Activated CD4-positive, alpha-beta memory T cell treated with anti-CD3 and anti-CD28 coated beads for 36 hours (primary cell): ENCODE measurements around the gene PROSER3. TPM values are rescaled to one million over a fixed set of nuclear protein-coding genes. Genes with fewer than 3 reads are reported as not detected.
"Not testable (repeated sequence)": the region's sequence is repeated elsewhere in the genome, so short reads cannot be mapped to it uniquely, and the experiment has no call there.

Source experiments
- CTCF ChIA-PET: fragments of 350-600 bp; sonication (Branson Sonifier 250); formaldehyde crosslinking; loops from one replicate; lab custom pipeline; 2021; ENCODE audit warnings: antibody characterized with exemption, inconsistent platforms; lab: Charles Lee
- POLR2A ChIA-PET: fragments of 350-600 bp; sonication (Branson Sonifier 250); formaldehyde crosslinking; loops from one replicate; lab custom pipeline; 2021; ENCODE audit warnings: antibody characterized with exemption; lab: Charles Lee
- DNase-seq: peaks from one replicate; pipeline ENCODE4 v3.0.0-alpha.2; 2020
- H3K27ac Mint-ChIP-seq: one replicate; pipeline ENCODE4 v1.8.0; 2021; ENCODE audit warnings: mixed read lengths
- H3K27me3 Mint-ChIP-seq: one replicate; pipeline ENCODE4 v1.8.0; 2021; ENCODE audit warnings: mixed read lengths
- H3K36me3 Mint-ChIP-seq: one replicate; pipeline ENCODE4 v1.8.0; 2021; ENCODE audit warnings: mixed read lengths
- H3K4me1 Mint-ChIP-seq: one replicate; pipeline ENCODE4 v1.8.0; 2021; ENCODE audit warnings: low read depth, mixed read lengths
- H3K4me3 Mint-ChIP-seq: one replicate; pipeline ENCODE4 v1.8.0; 2021; ENCODE audit warnings: mild to moderate bottlenecking, mixed read lengths
- H3K9me3 Mint-ChIP-seq: one replicate; pipeline ENCODE4 v1.8.0; 2021; ENCODE audit warnings: mixed read lengths
- intact Hi-C: fragments of 100-400 bp; cut with micrococcal nuclease; formaldehyde crosslinking; loops from one replicate; pipeline ENCODE4 v1.15.1; 2023
- total RNA-seq, 2 experiments: library from RNA; stranded (reverse); gene quantifications; one replicate each; pipeline ENCODE4 v1.2.3, GENCODE V29; 2021

Gene PROSER3
- total RNA-seq, 2 experiments from 2014 or later: 38.4 to 40.0 TPM

GRCh38 chr19:35757231-35757748, 686 bp upstream of the PROSER3 start:
- peak overlapping the region; percentile 91 for H3K27ac Mint-ChIP-seq
- ChIA-PET POLR2A (interaction anchor here (1.4 to 1.5 kb wide), 2 partner anchors 9 to 16 kb away, joined by 3 to 5 read pairs; partner anchors contain the start of gene LIN37), CTCF (interaction anchor here (0.6 to 1.0 kb wide), 3 partner anchors 9 to 174 kb away, joined by 3 to 4 read pairs (median 4); partner anchors contain the start of genes IGFLR1 and LIN37)
- no peaks in the 10 kb centered on the region for H3K27me3 Mint-ChIP-seq
- peaks cover 26% of the 10 kb centered on the region for H3K36me3 Mint-ChIP-seq
- DNase-seq: peak; percentile 57
- intact Hi-C loops: loop anchor here (1.0 kb wide), 2 partner anchors 44 to 63 kb away; no protein-coding TSS in a partner anchor
- peaks cover 27% of the 10 kb centered on the region for H3K4me1 Mint-ChIP-seq
- no peaks in the 10 kb centered on the region for H3K9me3 Mint-ChIP-seq
- peak overlapping the region; percentile 88 for H3K4me3 Mint-ChIP-seq

DNA sequence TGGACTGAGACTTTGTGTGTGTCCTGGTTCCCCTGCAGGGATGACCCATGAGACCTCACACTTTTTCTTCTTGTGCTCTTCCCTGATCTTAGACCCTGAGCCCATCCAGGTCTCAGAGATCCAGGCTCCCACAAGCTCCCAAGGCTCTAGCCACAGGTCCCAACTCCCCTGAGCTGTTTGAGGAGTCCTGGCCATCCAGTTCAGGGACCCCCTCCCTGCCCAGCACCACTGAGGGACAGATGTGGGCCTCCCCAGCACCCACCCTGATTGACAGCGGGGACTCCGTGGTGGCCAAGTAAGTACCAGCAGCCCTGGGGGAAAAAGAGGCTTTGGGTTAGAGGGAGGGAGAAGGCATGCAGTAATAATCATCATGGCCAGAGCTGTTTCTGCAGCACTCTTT, 1.7 kb downstream of the PROSER3 start:
- Mint-ChIP-seq H3K27ac (no peak overlapping the region), H3K27me3 (no peaks in the 10 kb centered on the region), H3K4me3 (peak overlapping the region; percentile 36), H3K4me1 (peaks cover 27% of the 10 kb centered on the region), H3K9me3 (no peaks in the 10 kb centered on the region), H3K36me3 (peaks cover 24% of the 10 kb centered on the region)
- intact Hi-C loops: no loop called here
- DNase-seq: no peak
- ChIA-PET CTCF (no interaction called here), POLR2A (no interaction called here)

DNA sequence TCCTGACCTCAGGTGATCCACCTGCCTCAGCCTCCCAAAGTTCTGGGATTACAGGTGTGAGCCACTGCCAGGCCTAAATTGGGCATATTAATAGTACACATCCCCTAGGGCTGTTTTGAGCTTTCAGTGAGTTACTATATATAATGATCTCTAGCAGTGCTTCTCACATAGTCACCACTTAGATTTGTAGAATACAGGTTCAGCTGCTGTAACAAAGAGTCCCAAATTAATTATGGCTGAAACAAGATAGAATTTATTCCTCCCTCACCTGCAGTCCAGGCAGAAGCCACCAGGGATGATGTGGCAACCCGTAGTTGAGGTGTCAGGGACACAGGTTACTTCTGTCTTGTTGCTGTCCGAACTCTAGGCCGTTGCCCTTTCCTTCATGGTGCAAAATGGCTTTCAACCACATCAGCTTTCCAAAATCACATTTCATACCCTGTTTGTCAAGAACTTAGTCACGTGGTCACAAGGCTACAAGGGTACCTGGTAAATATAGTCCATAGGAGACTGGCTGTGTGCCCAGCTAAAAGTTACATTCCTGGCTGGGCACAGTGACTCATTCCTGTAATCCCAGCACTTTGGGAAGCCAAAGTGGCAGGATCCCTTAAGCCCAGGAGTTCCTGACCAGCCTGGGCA, 2.9 kb downstream of the PROSER3 start:
- Mint-ChIP-seq H3K4me3 (no peak overlapping the region), H3K27me3 (no peaks in the 10 kb centered on the region), H3K4me1 (peaks cover 27% of the 10 kb centered on the region), H3K36me3 (peaks cover 22% of the 10 kb centered on the region), H3K27ac (no peak overlapping the region), H3K9me3 (no peaks in the 10 kb centered on the region)
- CTCF ChIA-PET: no interaction called here
- POLR2A ChIA-PET: no interaction called here
- no peak for DNase-seq
- intact Hi-C loops: no loop called here

DNA sequence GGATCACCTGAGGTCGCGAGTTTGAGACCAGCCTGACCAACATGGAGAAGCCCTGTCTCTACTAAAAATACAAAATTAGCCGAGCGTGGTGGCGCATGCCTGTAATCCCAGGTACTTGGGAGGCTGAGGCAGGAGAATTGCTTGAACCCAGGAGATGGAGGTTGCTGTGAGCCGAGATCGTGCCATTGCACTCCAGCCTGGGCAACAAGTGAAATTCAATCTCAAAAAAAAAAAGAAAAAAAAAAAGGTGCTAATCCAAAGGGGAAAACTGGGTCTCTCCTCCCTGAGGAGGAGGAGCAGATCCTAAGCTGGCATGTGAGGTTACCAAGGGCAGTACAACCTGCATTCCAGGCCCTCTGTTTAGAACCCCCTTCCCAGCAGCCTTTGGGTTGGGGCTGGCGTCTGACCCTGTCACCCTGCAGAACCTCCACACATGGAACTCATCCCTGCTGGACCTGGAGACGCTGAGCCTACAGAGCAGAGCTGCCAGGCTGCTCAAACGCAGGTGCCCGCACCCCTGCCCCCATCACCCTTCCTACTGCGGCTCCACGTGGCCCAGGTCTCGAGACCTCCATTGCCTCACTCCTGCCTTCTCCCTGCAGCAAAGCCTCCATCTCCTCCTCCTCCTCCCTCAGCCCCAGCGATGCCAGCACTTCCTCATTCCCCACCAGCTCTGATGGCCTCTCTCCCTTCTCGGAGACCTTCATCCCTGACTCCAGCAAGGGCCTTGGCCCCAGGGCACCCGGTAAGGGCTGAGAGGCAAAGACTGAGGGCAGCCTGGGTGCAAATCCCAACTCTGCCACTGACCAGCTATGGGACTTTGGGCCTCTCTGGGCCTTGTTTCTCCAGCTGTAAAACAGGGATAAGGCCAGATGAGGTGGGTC, 6.7 kb downstream of the PROSER3 start:
- Mint-ChIP-seq H3K27me3 (no peaks in the 10 kb centered on the region), H3K36me3 (peaks cover 24% of the 10 kb centered on the region), H3K9me3 (no peaks in the 10 kb centered on the region), H3K4me1 (peaks cover 3% of the 10 kb centered on the region), H3K27ac (no peak overlapping the region), H3K4me3 (no peak overlapping the region)
- CTCF ChIA-PET: interaction anchor here (0.6 kb wide), 1 partner anchor 320 kb away, joined by 3 read pairs; no protein-coding TSS in a partner anchor
- intact Hi-C loops: no loop called here
- DNase-seq: no peak
- POLR2A ChIA-PET: interaction anchor here (0.7 kb wide), 1 partner anchor 84 kb away, joined by 3 read pairs; no protein-coding TSS in a partner anchor

DNA sequence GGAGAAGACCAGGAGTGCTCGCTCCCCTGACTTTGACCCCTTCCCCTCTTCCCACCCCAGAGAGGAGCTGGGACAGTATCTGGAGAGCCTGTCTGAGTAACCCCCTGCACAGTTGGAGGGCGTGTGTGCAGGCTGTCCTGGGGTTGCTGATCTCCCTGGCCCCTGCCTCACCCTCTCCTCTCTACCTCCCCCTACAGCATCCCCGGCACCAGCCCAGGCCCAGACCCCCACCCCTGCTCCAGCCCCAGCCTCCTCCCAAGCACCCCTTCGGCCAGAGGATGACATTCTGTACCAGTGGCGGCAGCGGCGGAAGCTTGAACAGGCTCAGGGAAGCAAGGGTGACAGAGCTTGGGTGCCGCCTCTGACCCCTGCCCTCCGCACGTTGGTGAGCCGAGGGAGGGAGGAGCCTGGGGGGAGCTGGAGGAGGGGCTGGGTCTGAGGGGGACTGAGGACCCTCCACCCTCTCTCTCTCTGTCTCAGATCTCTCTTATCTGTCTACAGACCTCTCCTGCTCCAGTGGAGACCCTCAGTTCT, 8.7 kb downstream of the PROSER3 start:
- CTCF ChIA-PET: no interaction called here
- H3K27me3 Mint-ChIP-seq: no peaks in the 10 kb centered on the region

GRCh38 chr19:35767288-35768081, 9.5 kb downstream of the PROSER3 start:
- peaks cover 11% of the 10 kb centered on the region for H3K36me3 Mint-ChIP-seq
- POLR2A ChIA-PET: no interaction called here
- DNase-seq: no peak
- no peak overlapping the region for H3K4me3 Mint-ChIP-seq
- no peak overlapping the region for H3K27ac Mint-ChIP-seq
- intact Hi-C loops: no loop called here
- H3K9me3 Mint-ChIP-seq: no peaks in the 10 kb centered on the region
- no peaks in the 10 kb centered on the region for H3K27me3 Mint-ChIP-seq
- no peaks in the 10 kb centered on the region for H3K4me1 Mint-ChIP-seq
- CTCF ChIA-PET: no interaction called here

More for the DNA sequence above, 8.7 kb downstream of the PROSER3 start:
- H3K4me3 Mint-ChIP-seq: no peak overlapping the region
- no peak overlapping the region for H3K27ac Mint-ChIP-seq
- no peaks in the 10 kb centered on the region for H3K4me1 Mint-ChIP-seq
- intact Hi-C loops: no loop called here
- no peaks in the 10 kb centered on the region for H3K9me3 Mint-ChIP-seq
- POLR2A ChIA-PET: no interaction called here
- peaks cover 16% of the 10 kb centered on the region for H3K36me3 Mint-ChIP-seq
- DNase-seq: no peak

DNA sequence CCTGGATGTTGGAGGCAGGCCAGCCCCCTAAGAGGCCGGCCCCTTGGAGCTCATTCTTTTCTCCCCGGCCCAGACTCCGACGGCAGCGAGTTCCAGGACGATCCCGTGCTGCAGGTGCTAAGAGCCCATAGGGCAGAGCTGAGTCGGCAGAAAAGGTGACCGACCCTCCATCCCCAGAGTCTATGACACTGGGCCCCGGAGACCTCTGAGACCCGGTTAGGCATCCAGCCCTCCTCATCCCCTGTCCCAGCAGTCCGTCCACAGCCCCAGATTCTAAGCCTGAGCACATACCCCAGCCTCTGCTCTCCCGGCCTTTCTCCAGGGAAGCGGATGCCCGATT, 10.1 kb downstream of the PROSER3 start:
- Mint-ChIP-seq H3K27ac (no peak overlapping the region), H3K9me3 (no peaks in the 10 kb centered on the region), H3K4me3 (no peak overlapping the region), H3K27me3 (no peaks in the 10 kb centered on the region), H3K4me1 (no peaks in the 10 kb centered on the region), H3K36me3 (peaks cover 11% of the 10 kb centered on the region)
- ChIA-PET POLR2A (no interaction called here), CTCF (no interaction called here)
- no peak for DNase-seq
- intact Hi-C loops: no loop called here

- H3K9me3 Mint-ChIP-seq, DNase-seq, CTCF ChIA-PET, H3K4me3 Mint-ChIP-seq, H3K27me3 Mint-ChIP-seq, H3K27ac Mint-ChIP-seq, intact Hi-C loops, POLR2A ChIA-PET: not testable (repeated sequence)
- Mint-ChIP-seq H3K4me1 (peaks cover 15% of the 10 kb centered on the region), H3K36me3 (peaks cover 11% of the 10 kb centered on the region)
Observed at GRCh38 chr19:35772362-35772761, 14.4 kb downstream of the PROSER3 start.

DNA sequence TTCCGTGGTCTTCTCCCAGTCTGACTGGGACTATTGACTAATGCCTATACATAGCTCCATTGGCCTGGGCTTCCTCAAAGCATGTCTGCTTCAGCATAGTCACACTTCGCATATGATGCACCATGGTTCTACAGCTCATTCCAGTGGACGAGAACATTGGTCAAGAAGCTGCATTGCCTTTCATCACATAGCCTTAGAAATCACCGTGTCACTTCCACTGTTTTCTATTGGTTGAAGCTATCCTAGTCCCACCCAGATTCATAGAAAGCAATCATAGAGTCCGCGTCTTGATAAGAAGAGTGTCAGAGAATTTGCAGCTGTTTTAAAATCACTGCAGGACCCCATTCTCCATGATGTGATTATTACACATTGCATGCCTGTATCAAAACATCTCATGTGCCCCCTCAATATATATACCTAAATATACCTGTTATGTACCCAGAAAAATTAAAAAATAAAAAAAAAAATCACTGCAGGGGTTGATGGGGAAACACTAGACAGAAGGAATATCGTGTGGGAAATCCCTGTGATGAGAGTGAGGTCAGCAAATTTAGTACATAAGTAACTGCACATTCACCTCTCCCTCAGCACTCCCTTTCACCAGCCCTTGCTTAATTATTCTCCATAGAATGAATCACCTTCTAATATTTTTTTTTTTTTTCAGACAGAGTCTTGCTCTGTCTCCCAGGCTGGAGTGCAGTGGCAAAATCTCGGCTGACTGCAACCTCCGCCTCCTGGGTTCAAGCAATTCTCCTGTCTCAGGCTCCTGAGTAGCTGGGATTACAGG, 15.2 kb downstream of the PROSER3 start:
- Mint-ChIP-seq H3K36me3 (peaks cover 7% of the 10 kb centered on the region), H3K27me3 (no peaks in the 10 kb centered on the region), H3K4me1 (peaks cover 15% of the 10 kb centered on the region), H3K27ac (no peak overlapping the region), H3K4me3 (no peak overlapping the region), H3K9me3 (no peaks in the 10 kb centered on the region)
- intact Hi-C loops: no loop called here
- POLR2A ChIA-PET: no interaction called here
- CTCF ChIA-PET: no interaction called here
- DNase-seq: no peak

DNA sequence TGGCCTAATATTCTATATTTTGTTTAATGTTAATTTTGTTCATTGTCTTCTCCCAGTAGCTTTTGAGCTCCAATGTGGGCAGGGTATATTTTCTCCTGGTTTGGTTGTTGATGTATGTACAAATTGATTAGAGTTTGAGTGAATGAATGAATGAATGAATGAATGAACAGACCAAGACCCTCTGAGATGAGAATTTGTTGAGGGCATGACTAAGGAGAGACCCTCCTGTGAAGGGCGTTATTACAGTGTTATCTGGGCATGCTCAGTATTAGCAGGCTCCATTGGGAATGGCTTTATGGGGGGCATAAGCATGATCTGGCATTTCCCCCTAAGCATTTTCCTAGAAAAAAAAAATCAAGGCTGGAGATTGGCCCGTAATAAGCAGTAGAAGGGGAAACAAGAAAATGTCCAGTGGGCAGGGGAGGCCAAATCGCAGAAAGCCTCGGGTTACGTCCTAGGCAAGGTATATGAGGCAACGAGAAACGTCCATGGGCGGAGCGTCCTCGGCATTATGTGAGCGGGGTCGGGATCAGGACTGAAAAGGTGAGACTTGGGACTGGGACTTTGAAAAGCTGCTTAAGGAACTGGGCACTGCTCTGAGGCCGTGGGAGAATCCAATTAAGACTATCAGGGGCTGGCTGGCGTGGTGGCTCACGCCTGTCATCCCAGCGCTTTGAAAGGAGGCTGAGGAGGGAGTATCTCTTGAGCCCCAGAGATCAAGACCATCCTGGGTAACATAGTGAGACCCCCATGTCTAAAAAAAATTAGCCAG, 16.5 kb downstream of the PROSER3 start:
- POLR2A ChIA-PET: interaction anchor here (0.8 kb wide), 1 partner anchor 131 kb away, joined by 3 read pairs; no protein-coding TSS in a partner anchor
- H3K27ac Mint-ChIP-seq: no peak overlapping the region
- peak overlapping the region; percentile 71 for H3K4me3 Mint-ChIP-seq
- no peaks in the 10 kb centered on the region for H3K9me3 Mint-ChIP-seq
- H3K27me3 Mint-ChIP-seq: no peaks in the 10 kb centered on the region
- H3K4me1 Mint-ChIP-seq: peaks cover 15% of the 10 kb centered on the region
- DNase-seq: no peak
- no peaks in the 10 kb centered on the region for H3K36me3 Mint-ChIP-seq
- intact Hi-C loops: loop anchor here (1.0 to 2.0 kb wide), 4 partner anchors 16 to 62 kb away; partner anchors contain the start of genes LIN37, PROSER3, PSENEN and U2AF1L4
- CTCF ChIA-PET: interaction anchor here (0.6 to 0.7 kb wide), 2 partner anchors 26 to 213 kb away, joined by 3 read pairs; partner anchors contain the start of gene LIN37
